Stomach (tissue), 4 donors: ENCODE measurements around the gene MATCAP1.

ENCODE experiments used
- CTCF ChIP-seq, 7 experiments: fragments of 450-650 bp in 4 of 7; fragments of 200-600 bp in 3 of 7; sonication (generic) in 3 of 7; IDR thresholded peaks; one replicate each; pipeline ENCODE4 v1.5.1; 2016 to 2019; ENCODE audit warnings: antibody characterized with exemption in 7 of 7, control low read depth in 2 of 7, mild to moderate bottlenecking in 1 of 7
- POLR2AphosphoS5 ChIP-seq, 3 donors: sonication (generic); formaldehyde crosslinking; IDR thresholded peaks; one replicate each; pipeline ENCODE4 v1.6.1; 2016; ENCODE audit warnings: antibody characterized with exemption in 3 of 3

- TF ChIP-seq CTCF (IDR thresholded peaks at IDR 0.05) (no peak), POLR2AphosphoS5 (IDR thresholded peaks at IDR 0.05) (no peak)
These were observed 13.1 kb upstream of the MATCAP1 start for GRCh38 chr16:67196881-67197280.
